Activated T-helper 1 cell treated with anti-CD3 and anti-CD28 coated beads, Interleukin-12 subunit alpha, Interleukin-12 subunit beta, Interleukin-2, Interleukin-4 antibody, amounts not matched to agents 30 ng/mL and 10 ng/mL and 1 ng/mL, durations not matched to agents 14 hours and 24 hours and 36 hours (primary cell): ENCODE measurements around the gene NXPH2. TPM values are rescaled to one million over a fixed set of nuclear protein-coding genes. Genes with fewer than 3 reads are reported as not detected.

Experiments
- DNase-seq: peaks from one replicate; pipeline ENCODE4 v3.0.0; 2021; ENCODE audit warnings: low spot score
- H3K27ac Mint-ChIP-seq: one replicate; pipeline ENCODE4 v1.8.0; 2021; ENCODE audit warnings: mild to moderate bottlenecking, mixed read lengths
- H3K27me3 Mint-ChIP-seq: one replicate; pipeline ENCODE4 v1.8.0; 2022; ENCODE audit warnings: mild to moderate bottlenecking, moderate library complexity, mixed read lengths; ENCODE audit not compliant: insufficient read depth
- H3K36me3 Mint-ChIP-seq: one replicate; pipeline ENCODE4 v1.8.0; 2021; ENCODE audit warnings: low read depth, mixed read lengths
- H3K4me1 Mint-ChIP-seq: one replicate; pipeline ENCODE4 v1.8.0; 2021; ENCODE audit warnings: low read depth, mixed read lengths
- H3K4me3 Mint-ChIP-seq: one replicate; pipeline ENCODE4 v1.8.0; 2021; ENCODE audit warnings: mild to moderate bottlenecking, moderate library complexity, mixed read lengths
- H3K9me3 Mint-ChIP-seq: one replicate; pipeline ENCODE4 v1.8.0; 2021; ENCODE audit warnings: mixed read lengths
- intact Hi-C: fragments of 100-400 bp; cut with micrococcal nuclease; formaldehyde crosslinking; loops from one replicate; pipeline ENCODE4 v1.15.1; 2024
- total RNA-seq: library from RNA; stranded (reverse); gene quantifications from 2 replicates; pipeline ENCODE4 v1.2.3, GENCODE V29; 2022

Gene NXPH2
- total RNA-seq, 1 donor from 2014 or later, result not detected

DNA sequence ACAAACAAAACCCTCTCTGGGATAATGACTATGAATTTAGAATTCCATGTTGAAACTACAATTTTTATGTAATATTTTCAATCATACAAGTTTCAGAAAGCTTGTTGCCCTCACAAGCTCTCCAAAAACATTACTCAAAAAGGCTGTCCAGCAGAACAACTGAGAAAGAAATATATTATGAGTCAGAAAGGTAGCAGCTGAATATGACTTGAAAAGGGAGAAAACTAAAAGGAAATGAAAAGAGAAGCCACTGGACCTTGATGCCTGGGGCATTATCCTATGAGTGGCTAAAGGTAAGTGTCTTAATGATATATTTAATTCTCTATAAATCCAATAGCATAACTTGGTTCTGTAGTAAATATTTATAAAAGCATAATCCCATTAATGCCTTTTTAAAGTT, 61.8 kb downstream of the NXPH2 start:
- Mint-ChIP-seq H3K4me3 (no peak overlapping the region), H3K4me1 (no peaks in the 10 kb centered on the region), H3K36me3 (no peaks in the 10 kb centered on the region), H3K27me3 (peaks cover 2% of the 10 kb centered on the region), H3K27ac (no peak overlapping the region), H3K9me3 (no peaks in the 10 kb centered on the region)
- DNase-seq, result no peak
- intact Hi-C loops, result no loop called here

DNA sequence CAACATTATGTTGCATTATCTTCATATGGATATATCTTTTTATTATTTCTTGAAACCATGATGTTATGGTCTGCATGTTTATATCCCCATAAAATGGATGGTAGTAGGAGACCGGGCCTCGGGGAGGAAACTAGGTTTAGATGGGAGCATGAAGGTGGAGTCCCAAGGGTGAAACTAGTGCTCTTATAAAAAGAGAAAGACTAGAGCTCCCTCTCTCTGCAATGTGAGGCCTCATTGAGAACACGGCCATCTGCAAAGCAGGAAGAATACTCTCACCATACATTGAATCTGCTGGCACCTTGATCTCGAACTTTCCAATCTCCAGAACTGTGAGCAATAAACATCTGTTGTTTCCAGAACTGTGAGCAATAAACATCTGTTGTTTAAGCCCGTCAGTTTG, 64.0 kb downstream of the NXPH2 start:
- Mint-ChIP-seq H3K36me3 (no peaks in the 10 kb centered on the region), H3K9me3 (no peaks in the 10 kb centered on the region), H3K4me1 (no peaks in the 10 kb centered on the region), H3K27ac (no peak overlapping the region), H3K27me3 (peaks cover 2% of the 10 kb centered on the region), H3K4me3 (no peak overlapping the region)
- no peak for DNase-seq
- intact Hi-C loops, result no loop called here

DNA sequence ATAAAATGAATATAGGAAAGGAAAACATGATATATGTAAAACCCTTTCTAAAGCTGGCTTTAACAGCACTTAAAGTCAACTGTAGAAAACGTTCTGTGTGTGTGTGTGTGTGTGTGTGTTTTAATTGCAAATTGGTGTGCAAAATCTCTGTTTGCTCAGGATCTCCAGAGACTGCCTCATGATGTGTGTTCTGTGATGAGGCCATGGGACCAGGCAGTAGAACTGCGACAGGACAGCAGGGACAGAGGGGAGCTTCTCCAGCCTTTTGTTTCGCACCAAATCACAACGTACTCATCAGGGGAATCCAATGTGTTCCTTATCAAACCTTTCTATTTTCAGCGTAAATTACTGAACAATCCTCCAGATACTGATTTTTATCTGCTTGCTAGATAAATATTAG, 66.7 kb downstream of the NXPH2 start:
- Mint-ChIP-seq H3K27me3 (peaks cover 2% of the 10 kb centered on the region), H3K27ac (no peak overlapping the region), H3K9me3 (no peaks in the 10 kb centered on the region), H3K36me3 (no peaks in the 10 kb centered on the region), H3K4me1 (no peaks in the 10 kb centered on the region), H3K4me3 (no peak overlapping the region)
- intact Hi-C loops, result no loop called here
- no peak for DNase-seq

DNA sequence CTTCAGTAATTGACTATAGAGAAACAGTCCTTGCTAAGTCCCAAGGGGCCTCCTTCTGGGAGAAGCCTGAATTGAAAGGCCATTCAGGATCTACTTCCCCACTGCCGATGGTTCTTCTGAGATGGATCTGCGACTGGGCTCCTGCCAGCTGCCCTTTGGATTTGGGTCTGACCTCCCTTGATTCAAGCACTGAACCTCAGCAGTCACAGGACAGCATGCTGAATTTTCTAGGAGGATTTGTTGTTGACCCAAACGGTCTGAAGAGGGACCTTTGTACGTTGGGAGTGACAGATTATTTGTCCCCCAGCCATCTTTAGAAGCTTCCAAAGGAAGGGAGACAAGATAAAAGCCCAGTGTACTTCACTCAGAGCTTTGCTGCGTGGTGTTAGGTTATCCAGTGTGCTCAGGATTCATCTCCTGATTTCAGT, 67.1 kb downstream of the NXPH2 start:
- no peaks in the 10 kb centered on the region for H3K9me3 Mint-ChIP-seq
- intact Hi-C loops, result no loop called here
- no peak overlapping the region for H3K27ac Mint-ChIP-seq
- DNase-seq, result no peak
- H3K36me3 Mint-ChIP-seq, result no peaks in the 10 kb centered on the region
- no peak overlapping the region for H3K4me3 Mint-ChIP-seq
- H3K27me3 Mint-ChIP-seq, result peaks cover 2% of the 10 kb centered on the region
- H3K4me1 Mint-ChIP-seq, result no peaks in the 10 kb centered on the region

DNA sequence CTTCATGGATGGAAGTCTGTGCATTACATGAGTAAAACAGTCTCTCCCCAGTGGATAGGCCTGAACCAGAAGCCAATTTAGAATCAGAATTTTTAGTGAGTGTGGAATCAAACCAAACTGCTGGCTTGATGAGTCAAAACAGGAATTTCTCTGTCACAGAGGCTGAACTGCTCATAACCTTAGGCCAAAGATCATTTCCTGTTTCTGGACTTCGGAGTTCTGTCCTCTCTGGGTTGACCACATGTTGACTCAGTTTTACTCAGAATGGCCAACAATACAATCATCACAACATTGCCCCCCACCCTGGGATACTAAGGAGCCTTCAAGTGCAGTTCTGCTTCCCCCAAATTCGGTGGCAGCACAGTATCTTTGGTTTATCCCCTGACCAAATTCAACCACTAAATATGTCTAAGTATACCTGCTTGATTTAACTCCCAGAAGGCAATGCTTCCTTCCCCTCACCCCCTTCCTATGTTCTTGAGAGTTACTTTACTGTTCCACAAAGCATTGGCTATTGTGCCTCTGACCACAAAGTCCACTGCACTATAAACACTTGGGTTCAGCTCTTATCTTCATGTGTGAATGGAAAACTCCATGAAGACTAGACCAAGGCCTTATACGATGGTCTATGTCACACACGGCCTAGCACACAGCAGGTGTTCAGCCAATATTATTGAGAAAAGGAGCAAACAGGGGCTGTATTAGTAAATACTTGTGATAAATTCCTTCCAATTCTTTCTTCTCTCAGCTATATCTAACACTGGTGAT, 67.8 kb downstream of the NXPH2 start:
- DNase-seq, result no peak
- Mint-ChIP-seq H3K4me1 (no peaks in the 10 kb centered on the region), H3K36me3 (no peaks in the 10 kb centered on the region), H3K27me3 (peaks cover 2% of the 10 kb centered on the region), H3K27ac (no peak overlapping the region), H3K4me3 (no peak overlapping the region), H3K9me3 (no peaks in the 10 kb centered on the region)
- intact Hi-C loops, result no loop called here

DNA sequence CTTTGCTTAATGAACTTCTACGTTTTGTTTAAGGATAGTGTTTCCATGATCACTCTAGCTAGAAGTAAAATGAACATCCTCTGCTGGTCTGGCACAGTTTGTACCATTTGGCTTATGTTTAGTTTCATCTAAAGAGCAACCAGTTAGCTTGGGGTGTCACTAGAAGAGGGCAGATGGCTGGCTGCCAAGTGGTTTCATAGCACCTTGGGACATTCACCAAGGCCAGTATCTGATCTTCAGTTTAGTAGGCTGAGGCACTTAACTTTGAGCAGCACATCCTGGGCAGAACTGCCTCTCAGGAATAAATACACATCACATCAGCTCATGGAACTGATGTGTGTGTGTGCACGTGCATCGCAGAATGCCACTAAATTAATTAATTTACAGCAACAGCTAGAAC, 68.4 kb downstream of the NXPH2 start:
- H3K36me3 Mint-ChIP-seq, result no peaks in the 10 kb centered on the region
- no peak overlapping the region for H3K27ac Mint-ChIP-seq
- intact Hi-C loops, result no loop called here
- no peak for DNase-seq
- no peaks in the 10 kb centered on the region for H3K4me1 Mint-ChIP-seq
- H3K9me3 Mint-ChIP-seq, result no peaks in the 10 kb centered on the region
- H3K27me3 Mint-ChIP-seq, result peaks cover under 1% of the 10 kb centered on the region
- H3K4me3 Mint-ChIP-seq, result no peak overlapping the region

DNA sequence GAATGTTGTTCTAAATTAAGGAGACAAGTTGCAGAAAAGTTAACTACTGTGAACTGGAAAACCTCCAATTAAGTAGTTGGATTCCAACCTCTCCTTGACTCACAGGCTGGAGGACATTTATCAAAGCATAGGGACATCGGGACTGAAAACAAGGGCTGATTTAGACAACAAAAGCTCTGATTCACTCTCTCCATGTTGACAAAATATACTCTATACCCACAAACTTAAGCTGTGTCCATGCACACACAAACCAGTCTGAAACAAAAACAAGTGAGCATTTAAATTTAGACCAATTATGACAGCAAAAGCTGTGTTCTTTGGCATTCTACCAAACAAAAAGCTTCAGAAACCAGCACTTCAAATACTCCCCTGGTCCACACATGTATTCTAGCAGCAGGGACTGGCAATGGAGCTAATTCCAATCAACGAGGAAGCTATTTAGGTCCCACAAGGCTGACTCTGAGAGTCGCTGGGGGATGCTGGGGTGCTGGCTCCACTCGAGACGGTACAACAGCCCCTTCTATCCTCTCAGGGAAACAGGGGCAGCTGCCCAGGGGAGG, 71.4 kb downstream of the NXPH2 start:
- DNase-seq, result no peak
- no peaks in the 10 kb centered on the region for H3K9me3 Mint-ChIP-seq
- intact Hi-C loops, result no loop called here
- no peaks in the 10 kb centered on the region for H3K27me3 Mint-ChIP-seq
- no peak overlapping the region for H3K4me3 Mint-ChIP-seq
- H3K36me3 Mint-ChIP-seq, result no peaks in the 10 kb centered on the region
- no peaks in the 10 kb centered on the region for H3K4me1 Mint-ChIP-seq
- H3K27ac Mint-ChIP-seq, result no peak overlapping the region

DNA sequence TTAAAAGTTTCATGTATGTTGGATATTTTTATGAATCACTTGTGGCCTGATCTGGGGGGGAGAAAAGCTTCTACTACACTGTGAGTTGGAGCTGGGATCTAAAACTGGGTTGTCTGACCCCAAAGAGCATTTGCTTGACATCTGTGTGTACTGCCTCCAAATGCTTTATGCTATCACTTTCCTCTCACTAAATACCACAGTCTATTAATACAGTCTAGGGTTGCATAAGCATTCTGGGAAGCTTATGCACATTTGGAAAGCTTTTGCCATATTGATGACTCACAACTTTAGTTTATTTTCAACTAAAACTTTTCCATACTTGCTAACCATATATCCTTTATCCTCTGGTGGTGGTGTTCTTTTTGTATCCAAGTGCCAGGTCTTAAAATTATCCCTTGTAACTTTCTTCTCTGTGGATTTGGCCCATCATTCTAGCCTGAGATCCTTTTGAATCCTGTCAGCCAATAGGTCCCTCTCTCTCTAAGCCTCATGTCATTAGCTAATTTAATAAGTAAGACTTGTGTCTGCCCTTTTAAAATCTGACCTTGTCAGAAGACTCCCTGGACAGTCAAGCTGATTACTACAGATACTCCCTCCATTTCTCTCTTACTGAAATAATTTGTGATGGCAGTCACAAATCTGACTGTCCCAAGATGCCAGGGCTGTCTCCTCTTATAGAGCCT, 72.7 kb downstream of the NXPH2 start:
- Mint-ChIP-seq H3K27ac (no peak overlapping the region), H3K4me1 (no peaks in the 10 kb centered on the region), H3K27me3 (no peaks in the 10 kb centered on the region), H3K36me3 (no peaks in the 10 kb centered on the region), H3K4me3 (no peak overlapping the region), H3K9me3 (no peaks in the 10 kb centered on the region)
- intact Hi-C loops, result no loop called here
- no peak for DNase-seq

DNA sequence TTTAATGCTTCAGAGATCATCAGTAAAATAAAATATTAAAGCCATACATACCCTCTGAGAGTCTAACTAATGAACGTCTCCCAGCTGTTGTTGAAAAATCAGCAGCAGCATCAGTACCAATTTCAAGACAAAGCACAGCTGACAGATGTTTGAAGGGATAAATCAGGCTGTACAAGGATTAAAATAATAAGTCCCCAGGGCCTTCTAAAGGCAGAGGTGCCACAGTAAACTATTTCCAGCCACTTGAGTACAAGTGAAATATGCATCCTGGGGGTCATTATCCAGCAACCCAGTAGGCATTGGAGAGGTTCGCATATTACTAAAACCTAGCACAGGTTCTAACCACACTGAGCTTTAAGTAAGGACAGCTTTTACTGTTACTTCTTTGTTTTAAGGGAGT, 76.9 kb downstream of the NXPH2 start:
- H3K4me3 Mint-ChIP-seq, result no peak overlapping the region
- no peaks in the 10 kb centered on the region for H3K9me3 Mint-ChIP-seq
- no peak for DNase-seq
- no peaks in the 10 kb centered on the region for H3K36me3 Mint-ChIP-seq
- intact Hi-C loops, result no loop called here
- no peaks in the 10 kb centered on the region for H3K4me1 Mint-ChIP-seq
- H3K27ac Mint-ChIP-seq, result no peak overlapping the region
- H3K27me3 Mint-ChIP-seq, result no peaks in the 10 kb centered on the region

DNA sequence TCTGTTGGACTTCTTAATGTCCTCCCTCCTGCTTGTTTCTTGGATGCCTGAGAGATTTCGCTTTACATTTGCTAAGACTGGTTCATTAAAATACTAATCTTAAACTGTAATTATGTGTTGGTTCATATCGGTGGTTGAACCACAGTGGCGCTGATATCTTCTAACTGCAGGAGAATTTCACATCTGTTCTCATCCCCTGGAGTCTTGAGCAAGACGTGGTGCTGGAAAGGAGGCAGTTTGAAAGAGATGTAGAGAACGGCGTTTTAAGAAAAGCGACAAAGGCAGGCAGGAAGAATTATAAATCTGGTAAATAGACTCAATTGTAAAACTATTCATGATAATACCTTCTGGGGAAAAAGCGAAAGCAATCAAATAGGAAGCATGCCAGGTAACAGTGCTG, 79.5 kb downstream of the NXPH2 start:
- H3K27me3 Mint-ChIP-seq, result no peaks in the 10 kb centered on the region
- intact Hi-C loops, result no loop called here
- H3K4me1 Mint-ChIP-seq, result no peaks in the 10 kb centered on the region
- no peak for DNase-seq
- H3K36me3 Mint-ChIP-seq, result no peaks in the 10 kb centered on the region
- no peak overlapping the region for H3K27ac Mint-ChIP-seq
- H3K4me3 Mint-ChIP-seq, result no peak overlapping the region
- no peaks in the 10 kb centered on the region for H3K9me3 Mint-ChIP-seq

DNA sequence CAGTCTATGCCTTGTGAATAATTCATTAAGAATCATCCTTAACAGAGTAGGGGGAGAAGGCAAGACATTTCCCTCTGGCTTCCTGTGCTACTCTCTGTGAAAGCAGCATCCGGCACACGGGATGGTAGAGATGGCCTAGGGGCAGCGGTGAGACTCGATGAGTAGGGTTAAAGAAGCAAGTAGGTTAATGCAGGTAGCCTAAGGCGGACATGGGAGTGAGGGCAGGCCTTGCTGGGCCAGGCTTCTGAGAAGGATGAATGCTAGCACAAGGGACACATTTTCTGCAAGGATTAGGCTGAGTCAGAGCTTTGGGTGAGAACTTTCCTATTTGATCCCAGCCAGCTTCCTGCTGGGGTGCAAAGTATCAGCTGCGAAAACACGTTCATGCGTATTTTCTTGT, 80.8 kb downstream of the NXPH2 start:
- Mint-ChIP-seq H3K9me3 (no peaks in the 10 kb centered on the region), H3K36me3 (no peaks in the 10 kb centered on the region), H3K27me3 (no peaks in the 10 kb centered on the region), H3K27ac (no peak overlapping the region), H3K4me3 (no peak overlapping the region), H3K4me1 (no peaks in the 10 kb centered on the region)
- DNase-seq, result no peak
- intact Hi-C loops, result no loop called here

DNA sequence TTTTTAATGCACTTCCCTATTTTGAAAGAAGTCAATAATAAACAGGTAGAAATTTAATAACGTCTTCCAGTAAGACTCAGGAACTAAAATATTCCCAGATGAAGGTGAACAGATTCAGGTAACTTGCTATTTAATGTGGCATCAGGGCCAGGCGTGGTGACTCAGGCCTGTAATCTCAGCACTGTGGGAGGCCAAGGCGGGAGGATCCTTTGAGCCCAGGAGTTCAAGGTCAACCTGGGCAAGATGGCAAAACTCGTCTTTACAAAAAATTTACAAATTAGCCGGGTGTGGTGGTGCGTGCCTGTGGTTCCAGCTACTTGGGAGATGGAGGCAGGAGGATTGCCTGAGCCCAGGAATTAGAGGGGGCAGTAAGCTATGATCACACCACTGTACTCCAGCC, 81.8 kb downstream of the NXPH2 start:
- DNase-seq, result no peak
- H3K4me1 Mint-ChIP-seq, result no peaks in the 10 kb centered on the region
- no peaks in the 10 kb centered on the region for H3K36me3 Mint-ChIP-seq
- intact Hi-C loops, result no loop called here
- no peak overlapping the region for H3K27ac Mint-ChIP-seq
- H3K4me3 Mint-ChIP-seq, result no peak overlapping the region
- no peaks in the 10 kb centered on the region for H3K27me3 Mint-ChIP-seq
- no peaks in the 10 kb centered on the region for H3K9me3 Mint-ChIP-seq

DNA sequence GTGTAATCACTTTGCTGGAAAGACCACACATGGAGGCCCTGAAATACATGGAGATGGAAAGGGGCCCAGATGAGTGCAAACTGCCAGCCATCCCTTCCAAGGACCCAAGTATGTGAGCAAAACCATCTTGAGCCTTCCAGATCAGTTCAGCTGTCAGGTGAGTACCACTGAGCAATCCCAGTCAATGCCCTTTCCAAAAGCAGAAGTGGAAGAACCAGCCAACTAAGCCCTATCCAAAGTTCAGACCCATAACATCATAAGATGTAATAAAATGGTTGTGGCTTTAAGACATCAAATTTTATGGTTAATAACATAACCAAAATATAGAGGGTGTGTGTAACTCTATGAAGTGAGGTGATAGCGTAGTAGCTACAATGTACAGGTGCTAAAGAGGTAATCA, 88.5 kb downstream of the NXPH2 start:
- intact Hi-C loops, result no loop called here
- no peaks in the 10 kb centered on the region for H3K4me1 Mint-ChIP-seq
- no peak for DNase-seq
- no peaks in the 10 kb centered on the region for H3K36me3 Mint-ChIP-seq
- no peaks in the 10 kb centered on the region for H3K27me3 Mint-ChIP-seq
- H3K4me3 Mint-ChIP-seq, result no peak overlapping the region
- H3K27ac Mint-ChIP-seq, result no peak overlapping the region
- H3K9me3 Mint-ChIP-seq, result no peaks in the 10 kb centered on the region
